ENCODE results near the gene ADAMTSL2. TPM values are rescaled to one million over a fixed set of nuclear protein-coding genes. Genes with fewer than 3 reads are reported as not detected.

ADAMTSL2 gene
- polyA plus RNA-seq, 2 of the 4 experiments (the other 2 are of a cell fraction), result not detected

- DNase-seq (ENCODE audit: low read depth in 1 of 2, low spot score in 1 of 2), result no peak
- TF ChIP-seq HMGXB4 (CRISPR knock-in tag; IDR thresholded peaks at IDR 0.05; ENCODE audit: borderline replicate concordance) (no peak), RFX5 (IDR thresholded peaks at IDR 0.05) (no peak), GATA3 (IDR thresholded peaks at IDR 0.05; ENCODE audit: borderline replicate concordance) (no peak), TP53 (CRISPR knock-in tag; IDR thresholded peaks at IDR 0.05) (no peak), ESRRA (IDR thresholded peaks at IDR 0.05; ENCODE audit: borderline replicate concordance, low read length) (no peak), HDAC2 (IDR thresholded peaks at IDR 0.05) (no peak)
- Histone ChIP-seq H3K27ac (no peak overlapping the region), H3K4me2 (no peak overlapping the region), H3K4me3 (no peak overlapping the region), H3K4me1 (peaks cover 9% of the 10 kb centered on the region; the same call in 2 of the 3 replicates), H3K9me3 (no peaks in the 10 kb centered on the region)
- no peak for ATAC-seq
- 86% methylated on average over 18 of the region's 22 CpGs for WGBS (ENCODE audit: missing lambda C conversion rate)
- POLR2A ChIA-PET, result no interaction called here
- no peak for FAIRE-seq
- CTCF ChIA-PET, result interaction anchor here (0.7 to 2.3 kb wide), 3 partner anchors 27 to 182 kb away, joined by 3 to 6 read pairs (median 3); no protein-coding TSS in a partner anchor
Measured at GRCh38 chr9:133560944-133561343, 26.4 kb downstream of the ADAMTSL2 start.

- FAIRE-seq, result no peak
- CTCF ChIA-PET, result interaction anchor here (1.2 kb wide), 1 partner anchor 41 kb away, joined by 3 read pairs; no protein-coding TSS in a partner anchor
- DNase-seq (ENCODE audit: low read depth in 1 of 2, low spot score in 1 of 2), result no peak
- Histone ChIP-seq H3K4me1 (peaks cover 9% of the 10 kb centered on the region; the same call in 2 of the 3 replicates), H3K9me3 (no peaks in the 10 kb centered on the region), H3K4me2 (no peak overlapping the region), H3K27ac (no peak overlapping the region), H3K4me3 (no peak overlapping the region)
- WGBS (ENCODE audit: missing lambda C conversion rate), result 38% methylated on average over 6 of the region's 32 CpGs
- POLR2A ChIA-PET, result no interaction called here
- no peak for ATAC-seq
- TF ChIP-seq NFE2L2 (conservative IDR thresholded peaks at IDR 0.05; ENCODE audit: low read length) (no peak), HDAC2 (IDR thresholded peaks at IDR 0.05) (no peak), ZC3H11A (IDR thresholded peaks at IDR 0.05) (no peak), KDM1A (IDR thresholded peaks at IDR 0.05; ENCODE audit: low read depth) (no peak), USF2 (IDR thresholded peaks at IDR 0.05) (no peak), HOXA7 (CRISPR knock-in tag; IDR thresholded peaks at IDR 0.05) (no peak), PHF8 (IDR thresholded peaks at IDR 0.05; ENCODE audit: borderline replicate concordance, low read depth) (no peak), TP53 (CRISPR knock-in tag; IDR thresholded peaks at IDR 0.05) (no peak), GATA3 (IDR thresholded peaks at IDR 0.05; ENCODE audit: borderline replicate concordance) (no peak)
Measured at GRCh38 chr9:133561976-133562554, 27.6 kb downstream of the ADAMTSL2 start.

- Histone ChIP-seq H3K27ac (no peak overlapping the region), H3K4me1 (peaks cover 9% of the 10 kb centered on the region; the same call in 2 of the 3 replicates), H3K4me2 (peak overlapping the region; percentile 13; the same call in 2 of the 3 replicates), H3K4me3 (no peak overlapping the region), H3K9me3 (no peaks in the 10 kb centered on the region)
- 67% methylated on average over 1 of the region's 54 CpGs for WGBS (ENCODE audit: missing lambda C conversion rate)
- no peak for TF ChIP-seq HEYL (CRISPR knock-in tag; IDR thresholded peaks at IDR 0.05)
- TF ChIP-seq TP53 (CRISPR knock-in tag; IDR thresholded peaks at IDR 0.05), result no peak
- TF ChIP-seq HOXB13 (CRISPR knock-in tag; IDR thresholded peaks at IDR 0.05; ENCODE audit: low read depth), result no peak
- no peak for TF ChIP-seq CBX2 (IDR thresholded peaks at IDR 0.05; ENCODE audit: borderline replicate concordance, low read depth)
- no peak for TF ChIP-seq EHMT2 (IDR thresholded peaks at IDR 0.05; ENCODE audit: low read depth)
- TF ChIP-seq CBX8 (IDR thresholded peaks at IDR 0.05), result no peak
- TF ChIP-seq USF2 (IDR thresholded peaks at IDR 0.05), result no peak
- no peak for TF ChIP-seq RNF2 (IDR thresholded peaks at IDR 0.05; ENCODE audit: borderline replicate concordance, low read depth)
- TF ChIP-seq KDM5A (IDR thresholded peaks at IDR 0.05), result no peak
- CTCF ChIA-PET, result no interaction called here
- no peak for FAIRE-seq
- POLR2A ChIA-PET, result no interaction called here
- DNase-seq (ENCODE audit: low read depth in 1 of 2, low spot score in 1 of 2), result no peak
- ATAC-seq, result peak in 1 of 2 experiments; percentile 6; a peak in 1 of 6 replicates
Measured at GRCh38 chr9:133562611-133563290, 28.2 kb downstream of the ADAMTSL2 start.
